Measurements from ENCODE around the gene PTPA. TPM values are rescaled to one million over a fixed set of nuclear protein-coding genes. Genes with fewer than 3 reads are reported as not detected.
"Not testable (repeated sequence)": the region's sequence is repeated elsewhere in the genome, so short reads cannot be mapped to it uniquely, and the experiment has no call there.

PTPA gene
- total RNA-seq, 1 donor from 2014 or later: 194 TPM

GRCh38 chr9:129142138-129142935, 31.1 kb downstream of the PTPA start:
- intact Hi-C loops (cut with DNase I): no loop called here
- DNase-seq (ENCODE audit: missing footprints) (peak; percentile 47), ATAC-seq (no peak)

DNA sequence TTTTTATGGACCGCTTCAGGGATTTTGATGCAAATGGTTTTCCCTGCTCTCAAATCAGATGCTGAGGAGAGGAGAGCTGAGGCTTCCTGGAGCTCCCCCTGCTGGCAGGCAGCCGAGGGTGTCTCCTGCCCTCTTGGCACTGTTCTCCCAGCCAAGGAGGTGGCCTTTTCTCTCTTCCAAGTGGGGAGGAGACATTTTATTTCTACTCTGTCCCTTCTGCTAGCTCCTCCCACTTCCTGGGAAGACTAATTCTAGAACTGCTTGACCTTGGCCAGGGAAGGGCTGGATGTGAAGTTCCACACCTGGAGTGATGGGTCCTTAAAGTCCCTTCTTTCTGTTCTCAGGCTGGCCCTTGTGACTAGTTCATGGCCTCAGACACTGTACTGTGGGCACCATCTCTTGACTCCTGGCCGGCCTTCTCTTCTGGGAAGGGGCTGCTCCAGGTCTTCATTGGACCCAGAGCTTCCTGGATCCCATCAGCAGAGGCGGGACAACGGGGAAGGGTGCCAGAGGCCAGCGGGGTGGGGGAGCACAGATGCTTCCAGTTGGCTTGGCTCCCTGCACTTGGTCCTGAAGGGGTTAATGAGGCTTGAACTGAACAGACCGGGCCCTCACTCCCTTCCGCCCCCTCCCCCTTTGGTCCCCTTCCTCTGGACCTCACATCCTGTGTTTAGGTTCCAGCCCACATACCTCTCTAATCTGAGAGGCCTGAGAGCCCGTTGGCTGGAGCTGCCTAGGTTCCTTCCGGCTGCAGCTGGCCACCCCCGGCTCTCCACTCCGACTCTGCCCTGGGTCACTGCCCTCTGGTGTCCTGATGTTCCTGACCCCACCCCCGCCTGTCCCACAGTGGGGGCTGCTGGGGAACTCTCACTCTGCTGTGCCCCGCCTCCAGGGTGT, 32.1 kb downstream of the PTPA start:
- ATAC-seq (peak; percentile 24), DNase-seq (ENCODE audit: missing footprints) (peak; percentile 89)
- intact Hi-C loops (cut with DNase I): loop anchor here (1.0 kb wide), 1 partner anchor 26 kb away; no protein-coding TSS in a partner anchor

GRCh38 chr9:129145316-129145715, 34.1 kb downstream of the PTPA start:
- ATAC-seq: no peak
- DNase-seq (ENCODE audit: missing footprints): peak; percentile 64
- intact Hi-C loops (cut with DNase I): no loop called here

DNA sequence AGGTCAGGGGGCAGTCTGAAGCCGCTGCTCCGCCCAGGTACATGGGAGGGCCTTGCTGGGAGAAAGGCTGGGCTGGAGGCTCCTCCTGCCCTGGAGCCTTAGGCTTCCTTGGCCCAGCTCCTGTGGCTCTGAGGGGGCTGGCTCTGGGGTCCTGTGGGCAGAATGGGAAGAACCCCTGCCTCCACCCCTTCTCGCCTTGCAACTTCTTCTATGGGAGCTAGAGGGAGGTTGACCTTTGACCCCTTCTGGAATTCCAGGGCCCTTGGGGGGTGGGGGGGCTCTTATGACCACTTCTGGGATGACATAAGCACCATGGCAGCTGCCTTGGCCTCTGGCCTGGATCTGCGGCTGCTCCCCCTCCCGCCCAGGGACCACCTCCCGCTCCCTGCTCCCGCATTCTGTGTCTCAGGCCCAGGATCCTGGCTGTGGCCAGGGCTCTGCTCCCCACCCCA, 34.7 kb downstream of the PTPA start:
- peak; percentile 76 for DNase-seq (ENCODE audit: missing footprints)
- intact Hi-C loops (cut with DNase I): no loop called here
- ATAC-seq: peak; percentile 12

DNA sequence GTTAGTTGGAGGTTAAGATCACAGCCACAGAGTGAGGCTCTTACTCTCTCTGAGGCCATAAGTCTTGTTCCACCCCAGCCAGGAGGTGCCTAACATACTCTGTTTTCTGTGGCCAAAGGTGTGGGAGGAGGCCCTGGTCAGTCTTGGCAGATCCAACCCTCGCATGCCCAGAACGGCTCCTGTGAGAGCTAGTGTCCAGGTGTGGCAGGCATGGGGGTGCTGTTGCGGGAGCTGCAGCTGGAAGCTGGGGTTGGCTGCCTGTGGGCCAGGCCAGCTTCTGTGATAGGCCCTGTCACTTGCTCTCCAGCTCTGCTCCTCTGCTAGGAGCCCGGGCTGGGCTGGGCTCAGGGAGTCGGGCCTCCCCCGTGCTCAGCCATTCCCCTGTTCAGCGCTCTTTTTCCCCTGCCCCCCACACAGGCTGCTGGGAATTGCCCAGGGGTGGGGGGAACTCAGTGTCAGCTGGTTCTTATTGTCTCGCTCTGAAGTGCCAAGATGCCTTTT, 35.3 kb downstream of the PTPA start:
- peak; percentile 21 for ATAC-seq
- intact Hi-C loops (cut with DNase I): no loop called here
- peak; percentile 64 for DNase-seq (ENCODE audit: missing footprints)

GRCh38 chr9:129148463-129149204, 37.4 kb downstream of the PTPA start:
- ATAC-seq (no peak), DNase-seq (ENCODE audit: missing footprints) (peak; percentile 43)
- intact Hi-C loops (cut with DNase I): no loop called here

DNA sequence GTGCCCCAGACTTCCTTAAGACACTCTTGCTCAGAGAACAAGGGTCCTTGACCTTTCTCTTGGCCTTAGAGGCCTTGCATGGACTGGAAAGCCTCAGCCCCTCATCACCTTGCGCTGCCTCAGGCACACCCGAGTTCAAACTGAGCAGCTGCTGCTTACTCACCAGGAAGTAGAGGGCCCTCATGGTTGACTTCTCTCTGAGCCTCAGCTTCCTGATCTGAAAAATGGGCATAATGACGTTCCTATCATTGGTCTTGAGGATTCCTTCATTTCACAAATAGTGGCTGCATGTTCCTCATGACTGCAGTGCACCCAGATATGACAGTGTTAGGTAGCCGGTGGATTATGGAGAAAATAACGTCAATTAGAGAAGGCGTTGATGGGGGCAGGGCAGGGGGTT, 38.2 kb downstream of the PTPA start:
- DNase-seq (ENCODE audit: missing footprints) (no peak), ATAC-seq (no peak)
- intact Hi-C loops (cut with DNase I): no loop called here

DNA sequence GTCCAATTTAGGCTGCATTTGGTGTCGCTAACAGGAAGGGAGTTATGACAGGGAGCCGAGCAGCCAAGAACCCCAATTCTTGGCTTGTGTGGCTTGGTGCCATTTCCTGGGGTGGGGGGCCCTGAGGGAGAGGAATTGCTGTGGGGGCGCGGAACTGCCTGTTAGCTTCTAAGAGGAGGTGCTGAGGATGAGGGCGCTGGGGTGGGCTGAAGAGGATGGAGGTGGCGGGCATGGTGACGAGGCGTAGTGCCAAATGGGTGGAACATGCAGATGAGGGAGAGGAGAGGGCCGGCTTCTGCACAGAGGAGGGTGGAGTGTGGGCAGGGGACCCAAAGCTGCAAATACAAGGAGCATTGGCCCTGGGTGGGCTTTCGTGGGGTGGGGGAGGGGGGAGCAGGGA, 38.9 kb downstream of the PTPA start:
- ATAC-seq (no peak), DNase-seq (ENCODE audit: missing footprints) (no peak)
- intact Hi-C loops (cut with DNase I): no loop called here

GRCh38 chr9:129150672-129151211, 39.5 kb downstream of the PTPA start:
- intact Hi-C loops (cut with DNase I): no loop called here
- ATAC-seq: no peak
- DNase-seq (ENCODE audit: missing footprints): no peak

GRCh38 chr9:129151469-129151868, 40.3 kb downstream of the PTPA start:
- ATAC-seq (no peak), DNase-seq (ENCODE audit: missing footprints) (no peak)
- intact Hi-C loops (cut with DNase I): no loop called here

GRCh38 chr9:129154866-129155477, 43.8 kb downstream of the PTPA start:
- DNase-seq (ENCODE audit: missing footprints) (no peak), ATAC-seq (no peak)
- intact Hi-C loops (cut with DNase I): no loop called here

GRCh38 chr9:129156163-129156562, 44.9 kb downstream of the PTPA start:
- no peak for ATAC-seq
- intact Hi-C loops (cut with DNase I): no loop called here
- no peak for DNase-seq (ENCODE audit: missing footprints)

DNA sequence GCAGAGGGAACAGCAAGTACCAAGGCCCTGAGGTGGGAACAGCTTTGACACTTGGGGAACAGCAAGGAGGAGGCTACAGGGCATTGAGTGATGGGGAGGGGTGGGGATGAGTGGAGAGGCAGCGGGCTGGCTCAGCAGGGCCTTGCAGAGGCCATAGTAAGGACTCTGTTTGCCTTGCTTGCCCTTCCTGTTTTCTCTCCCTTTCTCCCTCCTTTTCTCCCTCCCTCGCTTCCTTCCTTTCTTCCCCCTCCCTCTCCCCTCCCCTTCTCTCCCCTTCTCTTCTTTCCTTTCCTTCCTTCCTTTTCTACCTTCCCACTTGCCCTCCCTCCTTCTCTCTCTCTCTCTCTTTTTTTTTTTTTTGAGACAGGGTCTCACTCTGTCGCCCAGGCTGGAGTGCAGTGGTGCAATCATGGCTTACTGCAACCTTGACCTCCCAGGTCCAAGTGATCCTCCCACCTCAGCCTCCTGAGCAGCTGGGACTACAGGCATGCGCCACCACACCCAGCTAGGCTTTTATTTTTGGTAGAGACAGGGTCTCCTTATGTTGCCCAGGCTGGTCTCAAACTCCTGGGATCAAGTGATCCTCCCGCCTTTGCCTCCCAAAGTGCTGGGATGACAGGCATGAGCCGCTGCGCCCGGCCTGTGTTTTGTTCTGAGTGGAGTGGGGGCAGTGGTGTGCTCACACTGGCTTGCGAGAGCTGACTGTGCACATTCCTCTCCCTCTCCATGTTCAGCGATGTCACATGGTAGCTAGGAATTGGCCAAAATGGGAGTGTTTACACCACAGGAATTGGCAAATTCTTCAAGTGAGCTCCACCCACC, 49.7 kb downstream of the PTPA start:
- DNase-seq (ENCODE audit: missing footprints) (no peak), ATAC-seq (no peak)
- intact Hi-C loops (cut with DNase I): no loop called here

GRCh38 chr9:129161534-129161837, 50.3 kb downstream of the PTPA start:
- ATAC-seq (no peak), DNase-seq (ENCODE audit: missing footprints) (no peak)
- intact Hi-C loops (cut with DNase I): no loop called here

DNA sequence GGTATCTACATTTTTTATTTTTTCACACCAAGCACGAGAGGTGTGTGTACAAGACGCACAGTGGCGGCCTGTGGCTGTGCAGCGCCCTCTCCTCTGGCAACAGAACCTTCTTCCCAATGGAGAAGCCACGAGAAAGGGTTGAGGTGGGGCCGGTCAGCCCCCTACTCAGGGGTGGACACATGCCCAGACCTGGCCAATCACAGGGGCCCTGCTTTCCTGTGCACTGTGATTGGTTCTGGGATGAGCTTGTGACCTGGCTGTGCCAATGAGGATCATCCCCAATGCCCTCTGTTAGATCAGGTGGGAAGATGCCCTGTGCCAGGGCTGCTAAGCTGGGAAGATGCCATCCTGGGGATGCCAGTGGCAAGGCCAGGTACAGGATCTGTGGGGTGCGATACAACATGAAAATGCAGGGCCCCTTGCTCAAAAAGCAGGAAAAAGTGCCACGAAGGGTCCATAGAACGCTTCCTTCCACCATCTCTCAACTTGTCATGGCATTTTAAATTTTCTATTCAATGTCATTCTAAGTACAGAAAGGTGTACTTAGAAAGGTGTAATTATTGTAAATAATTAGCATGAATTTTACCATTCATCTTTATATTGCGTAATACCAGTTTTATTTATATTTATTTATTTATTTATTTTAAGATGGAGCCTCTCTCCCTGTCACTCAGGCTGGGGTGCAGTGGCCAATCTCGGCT, 51.4 kb downstream of the PTPA start:
- intact Hi-C loops (cut with DNase I): no loop called here
- ATAC-seq (no peak), DNase-seq (ENCODE audit: missing footprints) (no peak)

DNA sequence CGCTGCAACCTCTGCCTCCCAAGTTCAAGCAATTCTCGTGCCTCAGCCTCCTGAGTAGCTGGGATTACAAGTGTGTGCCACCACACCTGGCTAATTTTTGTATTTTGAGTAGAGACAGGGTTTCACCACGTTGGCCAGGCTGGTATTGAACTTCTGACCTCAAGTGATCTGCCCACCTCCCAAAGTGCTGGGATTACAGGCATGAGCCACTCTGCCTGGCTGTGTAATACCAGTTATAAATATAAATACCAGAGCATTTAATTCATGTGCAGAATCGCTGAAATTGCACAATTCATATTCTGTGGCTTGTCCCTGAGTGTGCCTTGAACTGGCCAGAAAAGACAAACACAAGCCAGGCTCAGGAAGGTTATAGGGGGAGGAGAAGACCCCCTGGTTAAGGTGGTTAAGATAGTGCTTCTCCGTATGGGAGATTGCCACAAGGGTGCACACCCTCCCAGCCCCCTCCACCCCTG, 52.0 kb downstream of the PTPA start:
- DNase-seq (ENCODE audit: missing footprints); ATAC-seq; intact Hi-C loops (cut with DNase I): not testable (repeated sequence)

DNA sequence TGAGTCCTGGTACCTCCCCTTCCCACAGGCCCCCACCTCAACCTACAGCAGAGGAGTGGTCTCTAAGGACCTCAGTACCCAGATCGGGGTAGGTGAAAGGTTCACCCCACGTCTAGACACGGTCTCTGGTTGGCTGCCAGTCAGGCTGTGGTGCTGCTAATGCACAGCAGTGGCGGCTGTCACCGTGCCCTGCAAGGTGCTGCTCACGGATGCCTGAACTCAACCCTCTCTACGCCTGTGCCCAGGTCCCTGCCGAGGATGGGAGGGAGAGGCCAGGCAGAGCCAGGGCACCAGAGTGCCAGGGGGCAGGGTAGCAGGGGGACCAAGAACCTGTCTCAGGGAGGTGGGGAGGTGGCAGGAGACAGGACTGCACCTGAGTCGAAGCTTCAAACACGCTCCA, 52.5 kb downstream of the PTPA start:
- intact Hi-C loops (cut with DNase I): no loop called here
- peak; percentile 1 for ATAC-seq
- no peak for DNase-seq (ENCODE audit: missing footprints)
